B cell (primary cell): ENCODE results near the gene HS6ST3. TPM values are rescaled to one million over a fixed set of nuclear protein-coding genes. Genes with fewer than 3 reads are reported as not detected.

ENCODE experiments used
- ATAC-seq: fragments of 200-7000 bp; cut with Tn5 transposase; one replicate; pipeline ENCODE4 v1.10.0; 2021; ENCODE audit warnings: low read depth, mild to moderate bottlenecking, moderate number of reproducible peaks, moderate library complexity
- CTCF ChIA-PET: fragments of 350-600 bp; sonication (Branson Sonifier 250); formaldehyde crosslinking; loops from one replicate; lab custom pipeline; 2021; ENCODE audit warnings: antibody characterized with exemption, inconsistent platforms; lab: Charles Lee
- POLR2A ChIA-PET: fragments of 350-600 bp; sonication (Branson Sonifier 250); formaldehyde crosslinking; loops from one replicate; lab custom pipeline; 2021; ENCODE audit warnings: antibody characterized with exemption; lab: Charles Lee
- DNase-seq: peaks from one replicate; pipeline ENCODE4 v3.0.0; 2013
- H2AFZ ChIP-seq: 2 replicates; pipeline ENCODE4 v1.6.1; 2012; ENCODE audit warnings: mild to moderate bottlenecking, low read depth, low read length; ENCODE audit not compliant: insufficient read depth, poor library complexity, severe bottlenecking
- H3K27ac ChIP-seq, 2 donors: 1 replicate in 1 of 2; 2 replicates in 1 of 2; pipeline ENCODE4 v1.5.1; 2012 to 2013; ENCODE audit warnings: low read length in 2 of 2, mild to moderate bottlenecking in 2 of 2, moderate library complexity in 1 of 2
- H3K27me3 ChIP-seq, 4 experiments: fragments of 200-600 bp in 1 of 4; sonication (generic) in 1 of 4; replicated peaks in 1 of 4; 1 replicate in 2 of 4; 2 replicates in 2 of 4; pipeline versions ENCODE4 v1.6.1 to v1.7.0; 2013 to 2016; ENCODE audit warnings: low read length in 3 of 4, mild to moderate bottlenecking in 2 of 4, mixed read lengths in 1 of 4, moderate library complexity in 1 of 4; ENCODE audit not compliant: insufficient read depth in 4 of 4, control insufficient read depth in 3 of 4; ENCODE audit errors: control extremely low read depth in 1 of 4
- H3K36me3 ChIP-seq, 2 experiments: replicated peaks in 1 of 2; 1 replicate in 1 of 2; 2 replicates in 1 of 2; pipeline versions ENCODE4 v1.6.1 to v1.7.1; 2013; ENCODE audit warnings: low read length in 1 of 2; ENCODE audit not compliant: insufficient read depth in 2 of 2, control insufficient read depth in 1 of 2; ENCODE audit errors: control extremely low read depth in 1 of 2, extremely low read depth in 1 of 2
- H3K4me1 ChIP-seq, 2 donors: fragments of 200-600 bp in 1 of 2; sonication (generic) in 1 of 2; 1 replicate in 1 of 2; 2 replicates in 1 of 2; pipeline versions ENCODE4 v1.5.1 to v1.6.1; 2013 to 2017; ENCODE audit warnings: low read length in 2 of 2; ENCODE audit not compliant: control insufficient read depth in 2 of 2, insufficient read depth in 2 of 2
- H3K4me2 ChIP-seq: replicated peaks from 2 replicates; pipeline ENCODE3; 2012; ENCODE audit warnings: mild to moderate bottlenecking, low read depth, low read length; ENCODE audit not compliant: poor library complexity, severe bottlenecking
- H3K4me3 ChIP-seq, 5 experiments: fragments of 200-600 bp in 1 of 5; sonication (generic) in 1 of 5; 1 replicate in 3 of 5; 2 replicates in 2 of 5; pipeline versions ENCODE4 v1.5.1 to v1.7.0; 2011 to 2016; ENCODE audit warnings: low read length in 4 of 5, mild to moderate bottlenecking in 4 of 5, low read depth in 2 of 5, control low read depth in 1 of 5, moderate library complexity in 1 of 5; ENCODE audit not compliant: insufficient read depth in 1 of 5; ENCODE audit errors: control extremely low read depth in 1 of 5, extremely low read depth in 1 of 5
- H3K79me2 ChIP-seq: fragments of 200-600 bp; sonication (generic); one replicate; pipeline ENCODE4 v1.6.0; 2016; ENCODE audit warnings: low read length; ENCODE audit not compliant: control insufficient read depth, insufficient read depth
- H3K9ac ChIP-seq: fragments of 200-600 bp; sonication (generic); 2 replicates; pipeline ENCODE4 v1.6.1; 2017; ENCODE audit warnings: mild to moderate bottlenecking, low read length, moderate library complexity
- H3K9me3 ChIP-seq, 3 donors: one replicate each; pipeline versions ENCODE4 v1.6.1 to v1.7.1; 2013; ENCODE audit warnings: low read length in 2 of 3; ENCODE audit not compliant: control insufficient read depth in 2 of 3, insufficient read depth in 1 of 3; ENCODE audit errors: control extremely low read depth in 1 of 3
- H4K20me1 ChIP-seq: 2 replicates; pipeline ENCODE4 v1.6.0; 2012; ENCODE audit warnings: mild to moderate bottlenecking, low read length; ENCODE audit not compliant: insufficient read depth, control insufficient read depth, poor library complexity, severe bottlenecking
- H3K27ac Mint-ChIP-seq: one replicate; pipeline ENCODE4 v1.8.0; 2021; ENCODE audit warnings: mixed read lengths
- H3K27me3 Mint-ChIP-seq: one replicate; pipeline ENCODE4 v1.8.0; 2021; ENCODE audit warnings: mixed read lengths
- H3K4me1 Mint-ChIP-seq: one replicate; pipeline ENCODE4 v1.8.0; 2021; ENCODE audit warnings: mixed read lengths
- H3K4me3 Mint-ChIP-seq: one replicate; pipeline ENCODE4 v1.8.0; 2021; ENCODE audit warnings: mixed read lengths
- H3K9me3 Mint-ChIP-seq: one replicate; pipeline ENCODE4 v1.8.0; 2022; ENCODE audit warnings: mixed read lengths; ENCODE audit not compliant: insufficient read depth
- CTCF ChIP-seq: fragments of 200-600 bp; IDR thresholded peaks from one replicate; pipeline ENCODE4 v1.8.0; 2022; ENCODE audit warnings: antibody characterized with exemption, mild to moderate bottlenecking
- EZH2 ChIP-seq: IDR thresholded peaks from 2 replicates; pipeline ENCODE4 v1.6.1; 2012; ENCODE audit warnings: borderline replicate concordance, low read depth, mild to moderate bottlenecking, moderate library complexity, low read length; ENCODE audit not compliant: insufficient read depth, poor library complexity, severe bottlenecking
- WGBS: methylation state at CpG from one replicate; pipeline ENCODE4 v1.1.5; 2013; ENCODE audit warnings: missing lambda C conversion rate; ENCODE audit not compliant: insufficient coverage; 5-methylcytosine and 5-hydroxymethylcytosine counted together
- intact Hi-C: fragments of 100-400 bp; cut with micrococcal nuclease; formaldehyde crosslinking; loops from one replicate; pipeline ENCODE4 v1.10.0; 2022
- polyA plus RNA-seq: library from polyadenylated mRNA; depleted of rRNA; stranded (reverse); fragments of >200 nt; gene quantifications from 2 replicates; pipeline ENCODE4 v1.2.3, GENCODE V29; 2012
- total RNA-seq, 2 donors: library from RNA; stranded (reverse); fragments of 120-200 nt in 1 of 2; gene quantifications; 1 replicate in 1 of 2; 2 replicates in 1 of 2; pipeline versions ENCODE4 v1.2.3 to v1.2.4, GENCODE V29; 2013 to 2022

The HS6ST3 gene
- total and polyA plus RNA-seq, 2 donors (not counting 1 experiment from before 2014, with no cell fraction given) = not detected

DNA sequence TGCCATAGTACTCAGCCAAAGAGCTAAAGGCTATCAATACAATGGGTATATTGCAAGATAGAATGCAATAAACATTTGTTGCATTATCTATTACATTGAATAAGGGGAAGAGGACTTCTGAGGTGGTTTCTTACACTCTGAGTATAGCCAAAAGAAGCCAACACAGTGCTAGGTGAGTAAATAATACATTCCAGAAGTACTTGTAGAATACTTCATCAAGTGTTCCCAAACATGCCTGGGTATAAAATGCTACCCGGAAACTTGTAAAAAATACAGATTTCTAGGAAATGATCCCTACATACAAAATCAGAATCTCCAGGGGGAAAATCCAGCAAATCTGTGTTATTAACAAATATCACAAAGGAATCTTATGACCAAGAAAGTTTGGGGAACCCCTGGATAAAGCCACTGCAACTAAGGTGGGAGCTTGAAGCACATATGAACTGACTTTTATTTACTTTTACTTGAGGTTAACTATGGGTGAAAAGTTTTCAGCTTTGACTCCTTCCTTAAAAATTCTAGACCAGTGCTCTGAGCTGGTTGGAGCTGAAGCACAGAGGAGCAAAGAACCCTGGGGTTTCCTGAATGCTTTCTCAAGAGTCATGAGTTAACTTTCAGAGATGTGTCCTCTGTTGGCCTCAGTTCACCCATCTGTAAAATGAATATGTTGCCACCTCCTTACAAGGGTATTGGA lies 768.4 kb downstream of the HS6ST3 start:
- DNase-seq (no peak), ATAC-seq (no peak)
- ChIA-PET POLR2A (no interaction called here), CTCF (no interaction called here)
- H3K4me1 Mint-ChIP-seq = no peaks in the 10 kb centered on the region
- no peaks in the 10 kb centered on the region for H3K79me2 ChIP-seq
- H3K27ac Mint-ChIP-seq = no peak overlapping the region
- no peaks in the 10 kb centered on the region for H3K4me1 ChIP-seq
- intact Hi-C loops = no loop called here
- no peak overlapping the region for H3K4me3 Mint-ChIP-seq
- H3K27me3 Mint-ChIP-seq = no peaks in the 10 kb centered on the region
- no peaks in the 10 kb centered on the region for H3K27me3 ChIP-seq
- H4K20me1 ChIP-seq = no peaks in the 10 kb centered on the region
- no peaks in the 10 kb centered on the region for H3K36me3 ChIP-seq
- H3K9me3 ChIP-seq = peaks cover 0 to 4% (median 0%) of the 10 kb centered on the region in 3 donors
- H3K9ac ChIP-seq = no peak overlapping the region
- no peak overlapping the region for H3K4me2 ChIP-seq
- TF ChIP-seq EZH2 (no peak), CTCF (no peak)
- no peak overlapping the region for H2AFZ ChIP-seq
- no CpG with 5 or more reads among the region's 1 CpG for WGBS
- H3K4me3 ChIP-seq = no peak overlapping the region
- no peak overlapping the region for H3K27ac ChIP-seq
- H3K9me3 Mint-ChIP-seq = no peaks in the 10 kb centered on the region

DNA sequence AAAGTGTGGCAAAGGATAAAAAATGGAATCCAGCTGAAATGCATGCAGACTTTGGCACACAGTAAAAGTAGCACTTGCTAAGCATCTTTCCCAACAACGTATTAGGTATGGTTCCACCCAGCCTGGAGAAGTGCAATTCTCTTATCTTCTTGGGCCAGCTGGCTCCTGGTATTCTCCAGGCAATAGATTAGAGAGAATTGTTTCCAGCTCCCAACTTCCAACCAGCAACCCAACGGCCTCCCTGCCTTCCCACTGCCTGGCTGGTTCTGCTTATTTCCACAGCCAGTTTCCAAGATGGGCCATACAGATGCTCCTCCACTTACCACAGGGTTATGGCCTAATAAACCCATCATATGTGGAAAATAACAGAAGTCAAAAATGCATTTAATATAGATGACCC lies 771.0 kb downstream of the HS6ST3 start:
- DNase-seq (no peak), ATAC-seq (no peak)
- TF ChIP-seq EZH2 = no peak
- no peak for TF ChIP-seq CTCF
- H3K27me3 ChIP-seq = no peaks in the 10 kb centered on the region
- Mint-ChIP-seq H3K27ac (no peak overlapping the region), H3K4me3 (no peak overlapping the region), H3K9me3 (no peaks in the 10 kb centered on the region), H3K27me3 (no peaks in the 10 kb centered on the region), H3K4me1 (no peaks in the 10 kb centered on the region)
- 21% methylated on average over 2 of the region's 2 CpGs for WGBS
- no peaks in the 10 kb centered on the region for H4K20me1 ChIP-seq
- H3K9me3 ChIP-seq = peaks cover 0 to 4% (median 0%) of the 10 kb centered on the region in 3 donors
- intact Hi-C loops = no loop called here
- no peaks in the 10 kb centered on the region for H3K36me3 ChIP-seq
- no peak overlapping the region for H2AFZ ChIP-seq
- no peak overlapping the region for H3K27ac ChIP-seq
- no peak overlapping the region for H3K4me2 ChIP-seq
- H3K4me3 ChIP-seq = no peak overlapping the region
- no peak overlapping the region for H3K9ac ChIP-seq
- H3K4me1 ChIP-seq = no peaks in the 10 kb centered on the region
- H3K79me2 ChIP-seq = no peaks in the 10 kb centered on the region
- POLR2A ChIA-PET = no interaction called here
- CTCF ChIA-PET = no interaction called here
